Measurements from ENCODE around the gene HRK. TPM values are rescaled to one million over a fixed set of nuclear protein-coding genes. Genes with fewer than 3 reads are reported as not detected.

HRK gene
- total and polyA plus RNA-seq, 9 of the 15 experiments (the other 6 are each of a cell fraction or from before 2014, with no cell fraction given) = 0.01 to 0.05 (median 0.04) TPM; not detected in 6

DNA sequence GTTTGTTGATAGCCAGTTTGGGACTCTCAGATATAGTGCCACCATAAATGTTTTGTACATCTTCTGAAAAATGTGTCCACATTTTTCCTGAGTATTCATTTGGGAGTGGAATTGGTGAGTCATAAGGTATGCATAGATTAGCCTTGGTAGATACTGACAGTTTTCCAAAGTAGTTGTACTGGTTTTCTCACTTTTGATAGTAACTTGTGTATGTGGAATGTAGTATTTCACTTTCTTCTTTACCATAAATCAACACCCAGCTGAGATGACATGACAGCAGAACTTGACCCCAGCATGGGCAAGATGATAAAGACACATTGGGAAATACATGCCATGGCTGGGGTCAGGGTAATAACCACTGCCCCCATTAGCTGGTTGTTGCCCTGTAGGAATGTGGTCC, 34.9 kb upstream of the HRK start (continued):
- TF ChIP-seq, protein P1, sequence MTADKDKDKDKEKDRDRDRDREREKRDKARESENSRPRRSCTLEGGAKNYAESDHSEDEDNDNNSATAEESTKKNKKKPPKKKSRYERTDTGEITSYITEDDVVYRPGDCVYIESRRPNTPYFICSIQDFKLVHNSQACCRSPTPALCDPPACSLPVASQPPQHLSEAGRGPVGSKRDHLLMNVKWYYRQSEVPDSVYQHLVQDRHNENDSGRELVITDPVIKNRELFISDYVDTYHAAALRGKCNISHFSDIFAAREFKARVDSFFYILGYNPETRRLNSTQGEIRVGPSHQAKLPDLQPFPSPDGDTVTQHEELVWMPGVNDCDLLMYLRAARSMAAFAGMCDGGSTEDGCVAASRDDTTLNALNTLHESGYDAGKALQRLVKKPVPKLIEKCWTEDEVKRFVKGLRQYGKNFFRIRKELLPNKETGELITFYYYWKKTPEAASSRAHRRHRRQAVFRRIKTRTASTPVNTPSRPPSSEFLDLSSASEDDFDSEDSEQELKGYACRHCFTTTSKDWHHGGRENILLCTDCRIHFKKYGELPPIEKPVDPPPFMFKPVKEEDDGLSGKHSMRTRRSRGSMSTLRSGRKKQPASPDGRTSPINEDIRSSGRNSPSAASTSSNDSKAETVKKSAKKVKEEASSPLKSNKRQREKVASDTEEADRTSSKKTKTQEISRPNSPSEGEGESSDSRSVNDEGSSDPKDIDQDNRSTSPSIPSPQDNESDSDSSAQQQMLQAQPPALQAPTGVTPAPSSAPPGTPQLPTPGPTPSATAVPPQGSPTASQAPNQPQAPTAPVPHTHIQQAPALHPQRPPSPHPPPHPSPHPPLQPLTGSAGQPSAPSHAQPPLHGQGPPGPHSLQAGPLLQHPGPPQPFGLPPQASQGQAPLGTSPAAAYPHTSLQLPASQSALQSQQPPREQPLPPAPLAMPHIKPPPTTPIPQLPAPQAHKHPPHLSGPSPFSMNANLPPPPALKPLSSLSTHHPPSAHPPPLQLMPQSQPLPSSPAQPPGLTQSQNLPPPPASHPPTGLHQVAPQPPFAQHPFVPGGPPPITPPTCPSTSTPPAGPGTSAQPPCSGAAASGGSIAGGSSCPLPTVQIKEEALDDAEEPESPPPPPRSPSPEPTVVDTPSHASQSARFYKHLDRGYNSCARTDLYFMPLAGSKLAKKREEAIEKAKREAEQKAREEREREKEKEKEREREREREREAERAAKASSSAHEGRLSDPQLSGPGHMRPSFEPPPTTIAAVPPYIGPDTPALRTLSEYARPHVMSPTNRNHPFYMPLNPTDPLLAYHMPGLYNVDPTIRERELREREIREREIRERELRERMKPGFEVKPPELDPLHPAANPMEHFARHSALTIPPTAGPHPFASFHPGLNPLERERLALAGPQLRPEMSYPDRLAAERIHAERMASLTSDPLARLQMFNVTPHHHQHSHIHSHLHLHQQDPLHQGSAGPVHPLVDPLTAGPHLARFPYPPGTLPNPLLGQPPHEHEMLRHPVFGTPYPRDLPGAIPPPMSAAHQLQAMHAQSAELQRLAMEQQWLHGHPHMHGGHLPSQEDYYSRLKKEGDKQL (CRISPR knock-in tag; IDR thresholded peaks at IDR 0.05; ENCODE audit: borderline replicate concordance) = no peak
- TF ChIP-seq, protein P2, sequence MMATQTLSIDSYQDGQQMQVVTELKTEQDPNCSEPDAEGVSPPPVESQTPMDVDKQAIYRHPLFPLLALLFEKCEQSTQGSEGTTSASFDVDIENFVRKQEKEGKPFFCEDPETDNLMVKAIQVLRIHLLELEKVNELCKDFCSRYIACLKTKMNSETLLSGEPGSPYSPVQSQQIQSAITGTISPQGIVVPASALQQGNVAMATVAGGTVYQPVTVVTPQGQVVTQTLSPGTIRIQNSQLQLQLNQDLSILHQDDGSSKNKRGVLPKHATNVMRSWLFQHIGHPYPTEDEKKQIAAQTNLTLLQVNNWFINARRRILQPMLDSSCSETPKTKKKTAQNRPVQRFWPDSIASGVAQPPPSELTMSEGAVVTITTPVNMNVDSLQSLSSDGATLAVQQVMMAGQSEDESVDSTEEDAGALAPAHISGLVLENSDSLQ (IDR thresholded peaks at IDR 0.05) = peak; percentile 74
- 0 out of 2 replicates have a peak, but pooled peaks have one; percentile 46 for TF ChIP-seq SMARCC2 (IDR thresholded peaks at IDR 0.05; ENCODE audit: low read depth)

DNA sequence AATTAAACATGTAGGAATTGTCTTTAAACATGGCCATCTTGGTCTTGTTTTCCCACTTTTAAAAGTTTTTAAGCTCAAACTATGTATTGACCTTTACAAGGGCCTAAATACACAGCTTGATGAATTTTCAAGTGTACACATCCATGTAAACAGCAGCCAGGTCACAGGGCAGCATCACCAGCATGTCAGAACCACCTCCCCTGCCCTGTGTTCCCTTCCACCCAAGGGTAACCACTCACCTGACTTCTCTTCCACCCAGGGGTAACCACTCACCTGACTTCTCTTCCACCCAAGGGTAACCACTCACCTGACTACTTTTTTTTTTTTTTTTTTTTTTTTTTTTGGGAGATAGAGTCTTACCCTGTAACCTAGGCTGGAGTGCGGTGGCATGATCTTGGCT, 34.1 kb upstream of the HRK start:
- in situ Hi-C loops (cut with MboI) (no loop called here), intact Hi-C loops (cut with micrococcal nuclease) (no loop called here)
- H3K4me3 ChIP-seq = no peak overlapping the region
- peaks cover 10% of the 10 kb centered on the region; the same call in 2 of the 3 replicates for H3K36me3 ChIP-seq (ENCODE audit: control insufficient read depth, insufficient read depth, low read length)
- ChIA-PET CTCF (ENCODE audit: low intra/inter-chr PET ratio) (no interaction called here), POLR2A (interaction anchor here (0.6 to 0.8 kb wide), 4 partner anchors 23 to 262 kb away, joined by 3 to 4 read pairs (median 3); no protein-coding TSS in a partner anchor)
- ATAC-seq = no peak
- H4K20me1 ChIP-seq (replicated peaks; ENCODE audit: control insufficient read depth, insufficient read depth, low read length) = no peaks in the 10 kb centered on the region
- no peak for DNase-seq (ENCODE audit: extremely low read depth in 1 of 4, low spot score in 3 of 4)
- H3K4me1 ChIP-seq (replicated peaks in 1 of 2; ENCODE audit: control insufficient read depth in 2 of 2, insufficient read depth in 2 of 2, low read length in 2 of 2) = peaks cover 27 to 44% of the 10 kb centered on the region in 2 experiments
- H3K9ac ChIP-seq (ENCODE audit: insufficient read depth in 1 of 2, low read depth in 2 of 2, low read length in 2 of 2) = no peak overlapping the region
- BruUV-seq (replicated peaks) = no TSS peak
- H3K4me2 ChIP-seq (ENCODE audit: insufficient read depth, low read length) = no peak overlapping the region
- H3K9me1 ChIP-seq (ENCODE audit: control insufficient read depth, insufficient read depth, low read length) = no peaks in the 10 kb centered on the region
- WGBS (ENCODE audit: insufficient coverage, low coverage, missing lambda C conversion rate) = 83% methylated on average over 1 of the region's 1 CpG
- no peak overlapping the region for H2AFZ ChIP-seq (ENCODE audit: low read depth, low read length)
- H3K9me3 ChIP-seq (replicated peaks; ENCODE audit: control insufficient read depth, insufficient read depth, low read depth, low read length) = no peaks in the 10 kb centered on the region
- H3K79me2 ChIP-seq (ENCODE audit: control insufficient read depth, insufficient read depth, low read length) = peaks cover 58% of the 10 kb centered on the region
- no peak for FAIRE-seq
- H3K27me3 ChIP-seq (ENCODE audit: control insufficient read depth in 2 of 2, insufficient read depth in 2 of 2, low read length in 2 of 2) = no peaks in the 10 kb centered on the region
- no peak overlapping the region for H3K27ac ChIP-seq (ENCODE audit: extremely low read depth, low read depth, low read length)
- TF ChIP-seq, protein P3, sequence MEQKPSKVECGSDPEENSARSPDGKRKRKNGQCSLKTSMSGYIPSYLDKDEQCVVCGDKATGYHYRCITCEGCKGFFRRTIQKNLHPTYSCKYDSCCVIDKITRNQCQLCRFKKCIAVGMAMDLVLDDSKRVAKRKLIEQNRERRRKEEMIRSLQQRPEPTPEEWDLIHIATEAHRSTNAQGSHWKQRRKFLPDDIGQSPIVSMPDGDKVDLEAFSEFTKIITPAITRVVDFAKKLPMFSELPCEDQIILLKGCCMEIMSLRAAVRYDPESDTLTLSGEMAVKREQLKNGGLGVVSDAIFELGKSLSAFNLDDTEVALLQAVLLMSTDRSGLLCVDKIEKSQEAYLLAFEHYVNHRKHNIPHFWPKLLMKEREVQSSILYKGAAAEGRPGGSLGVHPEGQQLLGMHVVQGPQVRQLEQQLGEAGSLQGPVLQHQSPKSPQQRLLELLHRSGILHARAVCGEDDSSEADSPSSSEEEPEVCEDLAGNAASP (IDR thresholded peaks at IDR 0.05) = no peak
- TF ChIP-seq EP400 (IDR thresholded peaks at IDR 0.05) (no peak), RNF2 (IDR thresholded peaks at IDR 0.05) (no peak), NCOA6 (IDR thresholded peaks at IDR 0.05) (no peak), ARNT (IDR thresholded peaks at IDR 0.05) (no peak), NCOA4 (IDR thresholded peaks at IDR 0.05; ENCODE audit: partially characterized antibody) (no peak)
- TF ChIP-seq, protein P4, sequence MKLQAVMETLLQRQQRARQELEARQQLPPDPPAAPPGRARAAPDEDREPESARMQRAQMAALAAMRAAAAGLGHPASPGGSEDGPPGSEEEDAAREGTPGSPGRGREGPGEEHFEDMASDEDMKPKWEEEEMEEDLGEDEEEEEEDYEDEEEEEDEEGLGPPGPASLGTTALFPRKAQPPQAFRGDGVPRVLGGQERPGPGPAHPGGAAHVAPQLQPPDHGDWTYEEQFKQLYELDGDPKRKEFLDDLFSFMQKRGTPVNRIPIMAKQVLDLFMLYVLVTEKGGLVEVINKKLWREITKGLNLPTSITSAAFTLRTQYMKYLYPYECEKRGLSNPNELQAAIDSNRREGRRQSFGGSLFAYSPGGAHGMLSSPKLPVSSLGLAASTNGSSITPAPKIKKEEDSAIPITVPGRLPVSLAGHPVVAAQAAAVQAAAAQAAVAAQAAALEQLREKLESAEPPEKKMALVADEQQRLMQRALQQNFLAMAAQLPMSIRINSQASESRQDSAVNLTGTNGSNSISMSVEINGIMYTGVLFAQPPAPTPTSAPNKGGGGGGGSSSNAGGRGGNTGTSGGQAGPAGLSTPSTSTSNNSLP (IDR thresholded peaks at IDR 0.05; ENCODE audit: borderline replicate concordance, low read depth, low read length) = no peak
